ENCODE results near the gene ZNF385B.

GRCh38 chr2:179859523-179859922 is 1.9 kb downstream of the ZNF385B start:
- TF ChIP-seq, protein P1, sequence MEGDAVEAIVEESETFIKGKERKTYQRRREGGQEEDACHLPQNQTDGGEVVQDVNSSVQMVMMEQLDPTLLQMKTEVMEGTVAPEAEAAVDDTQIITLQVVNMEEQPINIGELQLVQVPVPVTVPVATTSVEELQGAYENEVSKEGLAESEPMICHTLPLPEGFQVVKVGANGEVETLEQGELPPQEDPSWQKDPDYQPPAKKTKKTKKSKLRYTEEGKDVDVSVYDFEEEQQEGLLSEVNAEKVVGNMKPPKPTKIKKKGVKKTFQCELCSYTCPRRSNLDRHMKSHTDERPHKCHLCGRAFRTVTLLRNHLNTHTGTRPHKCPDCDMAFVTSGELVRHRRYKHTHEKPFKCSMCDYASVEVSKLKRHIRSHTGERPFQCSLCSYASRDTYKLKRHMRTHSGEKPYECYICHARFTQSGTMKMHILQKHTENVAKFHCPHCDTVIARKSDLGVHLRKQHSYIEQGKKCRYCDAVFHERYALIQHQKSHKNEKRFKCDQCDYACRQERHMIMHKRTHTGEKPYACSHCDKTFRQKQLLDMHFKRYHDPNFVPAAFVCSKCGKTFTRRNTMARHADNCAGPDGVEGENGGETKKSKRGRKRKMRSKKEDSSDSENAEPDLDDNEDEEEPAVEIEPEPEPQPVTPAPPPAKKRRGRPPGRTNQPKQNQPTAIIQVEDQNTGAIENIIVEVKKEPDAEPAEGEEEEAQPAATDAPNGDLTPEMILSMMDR (tag by site-specific recombination; IDR thresholded peaks at IDR 0.05) = no peak
- TF ChIP-seq ZNF274 (IDR thresholded peaks at IDR 0.05; ENCODE audit: low read length) (no peak), ZNF274 (tag by site-specific recombination; IDR thresholded peaks at IDR 0.05; ENCODE audit: borderline replicate concordance) (no peak), IKZF3 (tag by site-specific recombination; IDR thresholded peaks at IDR 0.05) (no peak), ZNF138 (tag by site-specific recombination; IDR thresholded peaks at IDR 0.05; ENCODE audit: borderline replicate concordance) (no peak), SP2 (tag by site-specific recombination; IDR thresholded peaks at IDR 0.05) (no peak), ZFP37 (tag by site-specific recombination; IDR thresholded peaks at IDR 0.05) (no peak), ZBTB44 (tag by site-specific recombination; IDR thresholded peaks at IDR 0.05) (no peak), MYNN (tag by site-specific recombination; IDR thresholded peaks at IDR 0.05; ENCODE audit: borderline replicate concordance) (no peak)
